Activated effector memory CD4-positive, alpha-beta T cell treated with Interleukin-2 at 50 U/mL for 16 hours (primary cell): ENCODE data around the gene ISG20.

Experiments used
- DNase-seq: peaks from one replicate; pipeline ENCODE4 v3.0.0-alpha.2; 2020

ISG20 gene

GRCh38 chr15:88638626-88639372 lies at the start of gene ISG20:
Gene ISG20 (plus strand): TSS chr15:88639016. CDS start chr15:88639367, 351 bp downstream.
- peak; percentile 96 for DNase-seq

GRCh38 chr15:88590759-88591158 lies 48.1 kb upstream of the ISG20 start:
- DNase-seq, result no peak

DNA sequence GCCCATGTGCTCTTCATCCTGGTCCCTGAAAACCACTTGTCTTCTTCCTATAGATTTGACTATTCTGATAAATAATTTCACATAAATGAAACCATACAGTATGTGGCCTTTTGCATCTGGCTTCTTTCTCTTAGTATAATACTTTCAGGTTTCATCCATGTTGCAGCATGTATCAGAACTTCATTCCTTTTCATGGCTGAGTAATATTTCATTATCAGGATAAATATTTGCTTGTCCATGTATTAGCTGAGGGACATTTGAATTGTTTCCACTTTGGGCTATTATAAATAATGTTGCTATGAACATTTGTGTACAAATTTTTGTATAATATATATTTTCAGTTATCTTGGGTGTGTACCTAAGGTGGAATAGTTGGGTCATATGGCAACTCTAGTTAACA lies 47.4 kb upstream of the ISG20 start:
- DNase-seq, result no peak

GRCh38 chr15:88603885-88604284 lies 34.9 kb upstream of the ISG20 start:
- DNase-seq, result no peak

DNA sequence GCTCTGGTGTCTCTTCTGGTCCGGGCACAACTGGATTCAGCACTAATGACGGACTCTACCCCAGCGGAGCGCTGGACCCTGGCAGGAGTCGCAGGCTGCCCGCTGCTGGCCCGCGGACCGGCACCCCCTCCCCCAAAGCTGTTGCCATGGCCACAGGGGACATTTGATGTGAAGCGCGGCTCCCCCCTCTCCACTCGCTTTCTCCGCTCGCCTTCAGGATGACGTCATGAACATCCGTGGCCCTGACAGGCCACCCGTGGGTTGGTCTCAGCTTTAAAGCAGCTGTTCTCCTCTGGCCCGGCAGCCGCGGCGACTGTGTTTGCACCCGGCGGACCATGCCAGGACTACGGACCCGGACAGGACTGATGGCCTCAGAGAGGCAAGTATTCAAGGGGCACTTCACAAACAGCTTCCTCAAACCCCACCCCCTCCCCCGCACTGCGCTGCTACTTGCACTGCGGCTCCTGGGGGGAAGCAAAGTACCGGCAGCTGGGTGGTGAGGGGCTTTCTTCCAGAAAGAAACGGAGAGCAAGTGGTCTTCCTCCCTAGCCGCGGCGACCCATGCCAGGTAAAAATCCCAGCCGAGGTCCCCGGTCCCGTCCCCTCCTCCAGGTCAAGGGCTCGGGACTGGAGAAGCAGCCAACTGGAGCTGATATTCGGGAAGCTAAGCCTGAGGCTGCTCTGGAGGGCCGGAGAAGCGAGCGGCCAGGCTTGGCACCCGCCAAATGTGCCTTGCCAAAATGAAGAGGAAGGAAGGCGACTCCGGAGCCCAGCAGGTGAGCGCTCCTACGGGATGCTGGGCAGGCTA lies 34.2 kb upstream of the ISG20 start:
- DNase-seq, result no peak

DNA sequence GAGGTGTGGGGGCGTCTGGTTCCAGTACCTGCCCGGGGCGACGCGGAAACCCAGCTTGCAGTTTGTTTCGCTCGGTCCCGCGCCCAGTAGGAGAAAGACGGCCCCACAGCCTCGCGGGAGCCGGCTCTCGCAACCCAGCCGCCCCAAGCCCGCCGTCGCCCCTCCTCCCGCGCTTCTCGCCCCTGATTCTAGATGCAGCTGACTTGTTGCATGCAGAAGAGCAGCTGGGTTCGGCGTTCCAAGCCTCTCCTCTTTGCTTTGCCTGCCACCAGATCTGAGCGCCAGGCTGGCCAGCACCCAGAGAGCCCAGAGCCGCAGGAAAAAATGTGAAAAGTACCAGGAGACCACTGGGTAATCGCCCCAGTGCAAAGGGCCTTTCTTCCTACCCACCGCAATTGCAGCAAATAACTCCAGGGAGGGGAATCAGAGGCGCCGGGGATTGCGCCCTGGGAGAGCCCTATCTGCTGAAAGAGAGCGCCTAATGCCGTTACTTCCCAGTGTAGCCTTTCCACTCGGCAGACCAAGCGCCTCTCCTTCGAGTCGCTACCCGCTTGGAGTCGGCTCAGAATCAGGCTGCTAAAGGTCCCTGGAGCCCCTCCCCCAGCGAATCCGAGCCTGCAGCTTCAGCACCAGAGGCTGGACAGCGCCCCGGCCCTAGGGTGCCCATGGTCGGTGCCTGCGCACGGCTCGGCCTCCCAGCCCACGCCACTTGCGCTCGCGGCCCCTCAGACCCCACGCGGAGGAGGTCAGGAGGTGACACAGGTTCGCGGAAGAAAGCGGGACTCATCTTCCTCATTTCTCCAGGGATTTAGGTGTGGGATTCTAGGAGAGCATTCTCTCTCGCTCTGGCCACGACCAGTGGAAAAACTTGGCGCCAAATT lies 33.4 kb upstream of the ISG20 start:
- DNase-seq, result no peak

DNA sequence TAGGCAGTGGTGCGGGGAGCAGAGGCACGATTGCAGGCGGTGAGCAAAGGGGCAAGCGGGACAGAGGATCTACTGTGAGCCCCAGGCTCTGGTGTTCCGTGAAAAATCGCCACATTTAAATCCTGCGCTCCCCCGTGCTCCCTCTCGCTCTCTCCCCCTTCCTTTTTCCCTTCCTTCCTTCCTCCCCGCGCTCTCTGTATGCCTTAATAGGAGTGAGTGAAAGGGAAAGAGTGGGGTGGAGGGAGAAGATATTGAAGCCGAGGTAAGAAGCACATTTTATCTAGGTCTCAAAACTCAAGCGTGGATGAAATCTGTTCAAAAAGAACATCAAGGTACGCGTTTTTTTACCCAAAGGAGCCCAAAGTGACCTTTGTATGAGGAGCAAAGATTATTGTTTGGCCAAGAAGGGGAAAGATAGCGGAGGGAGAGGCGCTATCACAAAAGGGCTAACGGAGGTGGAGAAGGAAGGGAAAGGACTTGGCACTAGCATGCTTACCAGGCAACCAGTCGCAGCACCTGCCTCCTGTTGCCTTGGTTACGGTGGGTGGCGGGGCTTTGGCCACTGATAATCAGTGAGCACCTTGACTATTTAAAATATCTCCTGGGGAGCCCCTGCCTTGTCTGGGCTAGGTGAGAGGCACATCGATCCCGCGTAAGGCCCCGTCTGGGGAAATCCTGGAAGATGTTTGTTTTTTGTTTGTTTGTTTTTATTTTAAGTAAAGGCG lies 32.6 kb upstream of the ISG20 start:
- no peak for DNase-seq

GRCh38 chr15:88607951-88608350 lies 30.9 kb upstream of the ISG20 start:
- DNase-seq, result no peak

- no peak for DNase-seq
Measured at GRCh38 chr15:88608607-88609181, 30.1 kb upstream of the ISG20 start.

- no peak for DNase-seq
Measured at GRCh38 chr15:88609344-88610090, 29.3 kb upstream of the ISG20 start.

DNA sequence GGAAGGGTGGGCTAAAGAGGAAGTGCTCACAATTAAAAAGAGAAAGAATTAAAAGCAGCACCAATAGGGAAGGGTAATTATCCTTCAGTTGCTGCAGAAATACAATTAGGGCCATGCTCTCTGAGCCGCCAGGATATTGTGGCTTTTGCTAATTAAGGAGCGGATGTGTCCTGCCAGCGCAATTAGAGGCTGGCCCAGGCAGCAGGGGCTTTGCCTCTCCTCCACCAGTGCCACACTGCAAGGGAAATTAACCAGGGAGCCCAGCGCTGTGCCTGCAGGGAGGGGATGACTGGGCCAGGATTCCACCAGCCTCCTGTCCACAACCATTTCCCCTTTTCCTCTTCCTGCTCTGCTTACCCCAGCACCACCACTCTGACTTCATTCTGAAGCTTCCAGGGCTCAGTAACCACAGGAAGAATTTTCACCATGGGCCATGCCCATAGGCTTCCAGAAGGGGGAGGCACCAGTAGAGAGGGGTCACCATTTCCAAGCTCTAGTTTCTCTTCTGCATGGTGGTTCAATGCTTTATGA lies 28.1 kb upstream of the ISG20 start:
- DNase-seq, result no peak

DNA sequence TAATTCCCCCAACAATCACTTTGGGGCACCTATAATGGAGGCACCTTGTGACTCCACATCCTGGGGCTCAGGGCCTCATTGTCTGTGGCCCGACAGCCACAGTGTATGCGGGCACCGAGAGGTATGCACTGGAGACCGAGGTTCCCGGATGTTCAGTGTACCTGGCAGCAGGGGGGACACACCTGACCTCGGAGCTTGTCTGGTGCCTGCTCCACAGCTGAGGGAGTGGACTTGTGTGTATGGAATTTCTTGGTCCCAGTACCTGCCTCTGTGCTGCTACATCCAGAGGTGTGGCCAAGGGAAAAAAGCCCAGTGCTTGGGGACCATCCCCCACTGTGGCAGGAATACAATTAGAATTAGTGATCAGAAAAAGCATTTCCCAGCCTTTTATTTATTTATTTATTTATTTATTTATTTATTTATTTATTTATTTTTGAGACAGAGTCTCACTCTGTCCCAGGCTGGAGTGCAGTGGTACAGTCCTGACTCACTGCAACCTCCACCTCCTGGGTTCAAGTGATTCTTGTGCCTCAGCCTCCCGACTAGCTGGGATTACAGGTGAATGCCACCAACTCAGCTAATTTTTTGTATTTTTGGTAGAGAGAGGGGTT lies 26.5 kb upstream of the ISG20 start:
- DNase-seq, result no peak

GRCh38 chr15:88613074-88613944 lies 25.5 kb upstream of the ISG20 start:
- no peak for DNase-seq

DNA sequence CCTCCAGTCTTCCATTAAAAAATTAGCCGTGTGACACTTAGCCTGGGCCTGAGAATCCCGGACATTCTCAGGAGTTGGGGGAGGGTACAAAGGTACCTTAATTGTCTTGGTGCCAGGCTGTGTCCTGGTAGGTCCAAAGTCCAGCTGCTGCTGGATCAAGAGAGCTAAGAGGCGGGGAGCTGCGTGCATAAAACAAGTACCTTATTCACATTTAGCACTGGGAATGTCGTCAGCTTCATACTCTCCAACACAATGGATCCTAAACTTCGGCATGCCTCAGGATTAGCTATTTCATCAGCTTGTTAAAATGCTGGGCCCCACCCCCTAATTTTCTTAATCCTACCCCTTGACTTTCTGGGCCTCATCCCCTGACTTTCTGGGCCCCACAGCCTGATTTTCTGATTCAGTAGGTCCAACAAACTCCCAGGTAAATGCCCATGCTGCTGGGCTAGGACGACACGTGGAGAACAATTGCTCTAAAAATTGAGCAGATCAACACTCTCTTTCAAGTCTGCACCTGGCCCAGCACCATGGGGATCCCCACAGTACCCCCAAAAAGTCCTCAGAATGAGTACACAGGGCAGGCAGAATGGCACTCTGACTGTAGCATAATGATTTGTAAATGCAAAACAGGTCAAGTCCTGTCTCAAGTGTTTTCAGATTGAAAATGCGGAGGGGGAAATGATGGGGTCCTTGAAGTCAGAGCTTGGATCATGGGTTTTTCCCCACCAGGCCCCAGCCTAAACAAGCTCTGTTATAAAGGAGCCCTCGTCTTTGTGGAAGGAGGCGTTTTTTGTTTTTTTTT lies 23.3 kb upstream of the ISG20 start:
- no peak for DNase-seq

- DNase-seq, result no peak
Measured at GRCh38 chr15:88616240-88616639, 22.6 kb upstream of the ISG20 start.

- DNase-seq, result no peak
Measured at GRCh38 chr15:88617031-88617722, 21.6 kb upstream of the ISG20 start.

GRCh38 chr15:88617790-88618189 lies 21.0 kb upstream of the ISG20 start:
- no peak for DNase-seq

DNA sequence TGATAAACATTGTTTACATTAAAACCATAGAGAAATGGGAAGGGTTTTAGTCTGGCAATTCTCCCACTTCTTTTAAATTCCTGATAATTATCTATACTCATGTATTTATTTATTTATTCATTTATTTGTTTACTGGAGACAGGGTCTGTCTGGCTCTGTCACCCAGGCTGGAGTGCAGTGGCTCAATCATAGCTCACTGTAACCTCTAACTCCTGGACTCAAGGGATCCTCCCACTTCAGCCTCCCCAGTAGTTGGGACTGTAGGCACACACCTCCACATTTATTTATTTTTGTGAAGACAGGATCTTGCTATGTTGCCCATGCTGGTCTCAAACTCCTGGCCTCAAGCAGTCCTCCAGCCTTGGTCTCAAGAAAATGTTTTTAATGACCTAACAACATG lies 20.1 kb upstream of the ISG20 start:
- no peak for DNase-seq
